Measurements from ENCODE around the gene RESF1.
"Not testable (repeated sequence)": the region's sequence is repeated elsewhere in the genome, so short reads cannot be mapped to it uniquely, and the experiment has no call there.

The RESF1 gene

DNA sequence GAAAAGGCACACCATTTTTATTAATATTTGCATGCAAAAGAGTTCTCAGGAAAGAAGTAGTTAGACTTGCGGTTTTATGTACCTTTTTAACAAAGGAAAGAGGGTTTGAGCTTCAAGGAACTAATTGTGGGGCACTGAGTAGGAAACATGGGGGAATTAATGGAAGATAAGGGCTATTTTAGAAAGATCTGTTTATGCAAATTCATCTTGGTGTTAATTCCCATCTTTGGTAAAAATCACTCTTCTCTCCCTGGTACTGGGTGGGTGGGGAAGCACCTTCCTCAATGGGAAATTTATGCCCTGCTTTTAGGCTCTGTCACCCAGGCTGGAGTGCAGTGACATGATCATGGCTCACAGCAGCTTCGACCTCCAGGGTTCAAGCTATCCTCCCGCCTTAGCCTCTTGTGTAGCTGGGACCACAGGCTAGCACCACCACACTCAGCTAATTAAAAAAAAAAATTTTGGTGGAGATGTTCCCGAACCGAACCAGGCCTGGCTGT is 30.1 kb upstream of the RESF1 start:
- Histone ChIP-seq H3K27me3 (ENCODE audit: insufficient read depth, insufficient read length) (no peaks in the 10 kb centered on the region), H3K4me1 (ENCODE audit: insufficient read depth, insufficient read length) (peaks cover 3% of the 10 kb centered on the region), H3K36me3 (ENCODE audit: insufficient read depth, insufficient read length, low read length) (no peaks in the 10 kb centered on the region), H3K9ac (ENCODE audit: insufficient read length, low read depth) (no peak overlapping the region), H3K9me3 (ENCODE audit: insufficient read depth, low read length) (peaks cover 1% of the 10 kb centered on the region), H3K4me3 (ENCODE audit: insufficient read length, low read depth) (no peak overlapping the region)
- TF ChIP-seq YY1 (IDR thresholded peaks at IDR 0.05; ENCODE audit: insufficient read depth, insufficient read length) (no peak), SUZ12 (IDR thresholded peaks at IDR 0.05; ENCODE audit: extremely low read depth, insufficient read depth, insufficient read length) (no peak), ZNF274 (IDR thresholded peaks at IDR 0.05; ENCODE audit: low read depth, low read length) (no peak)
- no peak for DNase-seq (ENCODE audit: low read depth, low spot score)

DNA sequence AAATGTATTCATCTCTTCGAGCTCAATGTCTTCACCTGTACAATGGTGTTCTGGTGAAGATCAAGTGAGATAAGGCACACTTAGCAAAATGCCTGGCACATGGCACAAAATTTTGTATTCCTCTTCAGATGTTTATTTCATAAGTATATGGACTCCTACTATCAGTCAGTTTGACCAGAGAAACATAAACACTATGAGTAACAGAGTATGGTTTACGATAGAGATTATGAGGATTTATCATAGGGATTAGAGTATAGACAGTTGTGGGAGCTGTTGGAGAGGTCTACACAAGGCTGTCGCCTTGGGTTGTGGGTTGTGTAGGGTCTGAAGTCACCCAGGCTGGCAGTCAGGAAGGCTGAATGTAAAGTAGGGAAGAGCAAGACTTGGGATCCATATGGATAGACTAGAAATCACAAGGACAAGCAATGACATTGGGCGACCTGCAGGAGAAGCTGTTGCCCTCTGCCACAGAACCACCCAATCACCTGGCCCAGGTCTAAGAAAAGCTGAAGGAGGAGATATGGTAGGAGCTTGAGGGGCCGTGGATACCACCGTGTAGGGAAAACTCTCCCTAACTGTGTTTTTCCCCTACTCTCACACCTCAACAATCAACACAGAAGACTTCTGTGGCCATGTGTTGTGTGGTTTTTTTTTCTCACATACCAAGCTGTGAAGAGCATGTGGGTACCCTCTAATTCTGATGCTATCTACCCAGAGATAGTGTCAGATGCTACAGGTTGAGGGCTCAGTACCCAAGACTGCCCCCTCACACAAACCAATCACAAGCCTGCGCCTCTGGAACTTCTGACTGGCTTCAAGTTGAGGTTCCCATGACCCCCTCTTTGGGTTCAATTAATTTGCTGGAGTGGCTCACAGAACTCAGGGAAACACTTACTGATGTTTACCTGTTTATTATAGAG is 27.2 kb upstream of the RESF1 start:
- TF ChIP-seq SUZ12 (IDR thresholded peaks at IDR 0.05; ENCODE audit: extremely low read depth, insufficient read depth, insufficient read length) (no peak), YY1 (IDR thresholded peaks at IDR 0.05; ENCODE audit: insufficient read depth, insufficient read length) (no peak), ZNF274 (IDR thresholded peaks at IDR 0.05; ENCODE audit: low read depth, low read length) (no peak)
- no peak for DNase-seq (ENCODE audit: low read depth, low spot score)
- H3K36me3 ChIP-seq (ENCODE audit: insufficient read depth, insufficient read length, low read length) = no peaks in the 10 kb centered on the region
- no peaks in the 10 kb centered on the region for H3K27me3 ChIP-seq (ENCODE audit: insufficient read depth, insufficient read length)
- H3K4me3 ChIP-seq (ENCODE audit: insufficient read length, low read depth) = no peak overlapping the region
- peaks cover 3% of the 10 kb centered on the region for H3K4me1 ChIP-seq (ENCODE audit: insufficient read depth, insufficient read length)
- no peak overlapping the region for H3K9ac ChIP-seq (ENCODE audit: insufficient read length, low read depth)
- no peaks in the 10 kb centered on the region for H3K9me3 ChIP-seq (ENCODE audit: insufficient read depth, low read length)

DNA sequence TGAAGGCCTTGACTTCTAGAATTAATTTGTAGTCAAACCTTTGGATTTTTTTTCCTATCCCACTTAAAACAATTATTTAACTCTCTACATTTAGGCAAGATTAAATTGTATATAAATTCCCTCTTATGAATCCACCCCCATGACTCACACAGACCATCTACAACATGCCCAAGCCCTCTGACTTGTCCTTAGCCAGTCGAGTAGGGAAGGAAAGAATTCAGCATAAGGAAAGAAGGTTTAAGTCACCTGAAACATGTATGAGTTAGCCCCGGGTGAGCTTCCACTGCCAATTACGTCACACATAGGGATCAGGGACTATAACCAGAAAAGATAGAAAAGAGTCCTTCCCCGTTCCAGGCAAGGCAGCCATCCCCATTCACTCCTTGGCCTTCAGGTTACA is 14.9 kb upstream of the RESF1 start:
- no peaks in the 10 kb centered on the region for H3K27me3 ChIP-seq (ENCODE audit: insufficient read depth, insufficient read length)
- peaks cover 84% of the 10 kb centered on the region for H3K9me3 ChIP-seq (ENCODE audit: insufficient read depth, low read length)
- H3K9ac ChIP-seq (ENCODE audit: insufficient read length, low read depth) = no peak overlapping the region
- H3K4me3 ChIP-seq (ENCODE audit: insufficient read length, low read depth) = no peak overlapping the region
- no peak for TF ChIP-seq YY1 (IDR thresholded peaks at IDR 0.05; ENCODE audit: insufficient read depth, insufficient read length)
- TF ChIP-seq ZNF274 (IDR thresholded peaks at IDR 0.05; ENCODE audit: low read depth, low read length) = no peak
- H3K4me1 ChIP-seq (ENCODE audit: insufficient read depth, insufficient read length) = no peaks in the 10 kb centered on the region
- H3K36me3 ChIP-seq (ENCODE audit: insufficient read depth, insufficient read length, low read length) = no peaks in the 10 kb centered on the region
- DNase-seq (ENCODE audit: low read depth, low spot score) = no peak

DNA sequence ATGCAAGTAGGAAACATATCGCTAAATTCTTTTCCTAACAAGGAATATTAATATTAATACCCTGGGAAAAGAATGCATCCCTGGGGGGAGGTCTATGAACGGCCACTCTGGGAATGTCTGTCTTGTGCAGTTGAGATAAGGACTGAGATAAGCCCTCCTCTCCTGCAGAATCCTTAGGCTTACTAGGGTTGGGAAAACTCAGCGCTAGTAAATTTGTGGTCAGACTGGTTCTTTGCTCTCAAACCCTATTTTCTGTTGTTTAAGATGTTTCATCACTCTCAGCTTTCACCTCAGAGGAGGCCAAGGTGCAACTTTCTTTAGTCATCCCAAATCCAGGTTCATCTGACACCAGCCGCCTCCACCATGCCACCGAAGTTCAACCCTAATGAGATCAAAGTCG is 11.2 kb upstream of the RESF1 start:
- Histone ChIP-seq H3K9me3 (ENCODE audit: insufficient read depth, low read length) (peaks cover 66% of the 10 kb centered on the region), H3K9ac (ENCODE audit: insufficient read length, low read depth) (no peak overlapping the region), H3K4me1 (ENCODE audit: insufficient read depth, insufficient read length) (no peaks in the 10 kb centered on the region), H3K4me3 (ENCODE audit: insufficient read length, low read depth) (no peak overlapping the region), H3K36me3 (ENCODE audit: insufficient read depth, insufficient read length, low read length) (no peaks in the 10 kb centered on the region), H3K27me3 (ENCODE audit: insufficient read depth, insufficient read length) (no peaks in the 10 kb centered on the region)
- DNase-seq (ENCODE audit: low read depth, low spot score) = no peak
- TF ChIP-seq YY1 (IDR thresholded peaks at IDR 0.05; ENCODE audit: insufficient read depth, insufficient read length) (no peak), ZNF274 (IDR thresholded peaks at IDR 0.05; ENCODE audit: low read depth, low read length) (no peak), SUZ12 (IDR thresholded peaks at IDR 0.05; ENCODE audit: extremely low read depth, insufficient read depth, insufficient read length) (no peak)

DNA sequence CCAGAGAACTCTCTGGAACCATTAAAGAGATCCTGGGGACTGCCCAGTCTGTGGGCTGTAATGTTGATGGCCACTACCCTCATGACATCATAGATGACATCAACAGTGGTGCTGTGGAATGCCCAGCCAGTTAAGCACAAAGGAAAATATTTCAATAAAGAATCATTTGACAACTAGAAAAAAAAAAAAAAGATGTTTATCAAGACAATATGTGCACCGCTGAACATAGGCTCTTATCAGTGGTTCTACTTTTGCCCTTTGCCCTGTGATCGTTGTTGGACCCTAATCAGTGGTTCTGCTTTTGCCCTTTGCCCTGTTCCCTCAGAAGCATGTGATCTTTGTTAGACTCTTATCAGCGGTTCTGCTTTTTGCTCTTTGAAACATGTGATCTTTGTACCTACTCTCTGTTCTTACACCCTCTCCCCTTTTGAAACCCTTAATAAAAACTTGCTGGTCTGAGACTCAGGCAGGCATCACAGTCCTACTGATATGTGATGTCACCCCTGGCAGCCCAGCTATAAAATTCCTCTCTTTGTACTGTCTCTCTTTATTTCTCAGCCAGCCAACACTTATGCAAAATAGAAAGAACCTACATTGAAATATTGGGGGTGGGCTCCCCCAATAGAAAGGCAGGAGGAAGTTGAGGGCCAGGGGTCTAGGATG is 10.4 kb upstream of the RESF1 start:
- not testable (repeated sequence) for H3K27me3 ChIP-seq (ENCODE audit: insufficient read depth, insufficient read length); H3K4me1 ChIP-seq (ENCODE audit: insufficient read depth, insufficient read length); H3K9ac ChIP-seq (ENCODE audit: insufficient read length, low read depth); H3K4me3 ChIP-seq (ENCODE audit: insufficient read length, low read depth); H3K36me3 ChIP-seq (ENCODE audit: insufficient read depth, insufficient read length, low read length); DNase-seq (ENCODE audit: low read depth, low spot score)
- H3K9me3 ChIP-seq (ENCODE audit: insufficient read depth, low read length) = peaks cover 58% of the 10 kb centered on the region

DNA sequence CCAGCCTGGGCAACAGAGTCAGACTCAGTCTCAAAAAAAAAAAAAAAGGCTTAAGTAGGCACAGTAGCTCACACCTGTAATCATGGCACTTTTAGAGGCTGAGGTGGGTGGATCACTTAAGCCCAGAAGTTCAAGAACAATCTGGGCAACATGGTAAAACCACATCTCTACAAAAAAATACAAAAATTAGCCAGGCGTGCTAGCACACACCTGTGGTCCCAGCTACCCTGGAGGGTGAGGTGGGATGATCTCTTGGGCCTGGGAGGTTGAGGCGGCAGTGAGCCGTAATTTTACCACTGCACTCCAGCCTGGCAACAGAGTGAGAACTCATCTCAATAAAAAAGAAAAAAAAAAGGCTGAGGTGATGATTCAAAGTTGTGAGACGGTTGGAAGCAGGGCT is 9.1 kb upstream of the RESF1 start:
- TF ChIP-seq YY1 (IDR thresholded peaks at IDR 0.05; ENCODE audit: insufficient read depth, insufficient read length) (no peak), ZNF274 (IDR thresholded peaks at IDR 0.05; ENCODE audit: low read depth, low read length) (no peak)
- no peak for DNase-seq (ENCODE audit: low read depth, low spot score)
- H3K27me3 ChIP-seq (ENCODE audit: insufficient read depth, insufficient read length) = no peaks in the 10 kb centered on the region
- H3K4me3 ChIP-seq (ENCODE audit: insufficient read length, low read depth) = no peak overlapping the region
- H3K9me3 ChIP-seq (ENCODE audit: insufficient read depth, low read length) = peaks cover 50% of the 10 kb centered on the region
- H3K36me3 ChIP-seq (ENCODE audit: insufficient read depth, insufficient read length, low read length) = no peaks in the 10 kb centered on the region
- H3K4me1 ChIP-seq (ENCODE audit: insufficient read depth, insufficient read length) = no peaks in the 10 kb centered on the region
- H3K9ac ChIP-seq (ENCODE audit: insufficient read length, low read depth) = no peak overlapping the region

DNA sequence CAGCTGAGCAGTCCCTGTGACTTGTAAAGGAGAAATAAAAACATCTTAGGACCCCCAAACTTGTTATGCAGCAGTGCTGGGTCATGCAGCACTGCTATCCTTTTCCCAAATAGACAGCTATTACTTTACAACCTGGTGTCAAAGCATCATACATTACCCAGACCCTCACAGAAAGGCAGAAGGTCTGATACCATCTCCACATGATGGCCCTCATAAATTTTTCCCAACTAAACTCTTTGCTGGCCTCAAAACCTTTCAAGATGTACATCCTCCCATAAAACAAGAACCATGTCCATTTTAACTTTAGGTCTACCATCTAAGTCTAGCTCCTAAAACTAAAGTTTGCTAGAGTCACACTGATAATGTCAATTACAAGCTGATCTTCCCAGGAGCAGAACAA is 8.7 kb upstream of the RESF1 start:
- no peak for DNase-seq (ENCODE audit: low read depth, low spot score)
- H3K27me3 ChIP-seq (ENCODE audit: insufficient read depth, insufficient read length) = no peaks in the 10 kb centered on the region
- H3K9me3 ChIP-seq (ENCODE audit: insufficient read depth, low read length) = peaks cover 52% of the 10 kb centered on the region
- H3K36me3 ChIP-seq (ENCODE audit: insufficient read depth, insufficient read length, low read length) = no peaks in the 10 kb centered on the region
- TF ChIP-seq ZNF274 (IDR thresholded peaks at IDR 0.05; ENCODE audit: low read depth, low read length) = no peak
- no peak for TF ChIP-seq YY1 (IDR thresholded peaks at IDR 0.05; ENCODE audit: insufficient read depth, insufficient read length)
- no peak for TF ChIP-seq SUZ12 (IDR thresholded peaks at IDR 0.05; ENCODE audit: extremely low read depth, insufficient read depth, insufficient read length)
- H3K4me3 ChIP-seq (ENCODE audit: insufficient read length, low read depth) = no peak overlapping the region
- H3K9ac ChIP-seq (ENCODE audit: insufficient read length, low read depth) = no peak overlapping the region
- H3K4me1 ChIP-seq (ENCODE audit: insufficient read depth, insufficient read length) = no peaks in the 10 kb centered on the region

All from NT2/D1 (cell line).